BJ (cell line): ENCODE measurements around the gene MAP2K7. TPM values are rescaled to one million over a fixed set of nuclear protein-coding genes. Genes with fewer than 3 reads are reported as not detected.
"Not testable (repeated sequence)": the region's sequence is repeated elsewhere in the genome, so short reads cannot be mapped to it uniquely, and the experiment has no call there.

ENCODE experiments used
- CTCF ChIA-PET: fragments of 350-600 bp; formaldehyde crosslinking; extraction: SDS; loops from one replicate; lab custom pipeline; 2021; ENCODE audit warnings: antibody characterized with exemption, inconsistent platforms; lab: Yijun Ruan, JAX
- POLR2A ChIA-PET: fragments of 300-600 bp; sonication (Branson Sonifier 250); formaldehyde crosslinking; extraction: SDS; loops from one replicate; lab custom pipeline; 2021; ENCODE audit warnings: antibody characterized with exemption; lab: Charles Lee
- DNase-seq: peaks from one replicate; pipeline ENCODE4 v3.0.0-alpha.2; 2011; ENCODE audit warnings: low read depth
- H3K27me3 ChIP-seq: 2 replicates; pipeline ENCODE4 v1.6.0; 2011; ENCODE audit warnings: low read length; ENCODE audit not compliant: control insufficient read depth, insufficient read depth
- H3K36me3 ChIP-seq: 2 replicates; pipeline ENCODE4 v1.5.1; 2011; ENCODE audit warnings: low read length; ENCODE audit not compliant: control insufficient read depth, insufficient read depth
- H3K4me3 ChIP-seq: 2 replicates; pipeline ENCODE4 v1.5.1; 2011; ENCODE audit warnings: low read depth, mild to moderate bottlenecking, control low read depth, low read length
- polyA plus RNA-seq: library from polyadenylated mRNA; depleted of rRNA; stranded (reverse); fragments of >200 nt; gene quantifications from 2 replicates; pipeline ENCODE4 v1.2.3, GENCODE V29; 2011
- TF ChIP-seq, protein P1 (sequence below): IDR thresholded peaks from 2 replicates; pipeline ENCODE4 v1.5.1; 2011; ENCODE audit warnings: low read depth, mild to moderate bottlenecking, control low read depth, inconsistent platforms, low read length, moderate library complexity; ENCODE audit not compliant: insufficient read depth

The MAP2K7 gene
- polyA plus RNA-seq, 1 experiment, result 8.0 TPM

DNA sequence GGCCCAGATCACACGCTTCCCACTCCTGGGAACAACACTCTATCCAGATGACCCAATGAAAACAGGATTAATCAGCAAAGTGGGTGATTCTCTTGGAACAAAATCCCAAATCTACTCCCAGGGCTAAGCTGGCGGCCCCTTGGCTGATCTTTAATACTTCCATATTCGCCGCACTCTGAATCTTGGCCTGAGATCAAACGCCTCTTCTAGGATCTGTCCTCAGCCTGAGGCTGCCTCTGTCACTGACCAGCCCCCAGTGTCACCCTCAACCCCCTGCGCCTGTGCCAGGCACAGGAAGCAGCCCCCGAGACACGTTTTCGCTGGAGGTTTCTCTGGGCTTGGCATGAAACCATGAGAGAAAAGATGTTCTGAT lies 24.6 kb downstream of the MAP2K7 start:
- TF ChIP-seq, protein P1, sequence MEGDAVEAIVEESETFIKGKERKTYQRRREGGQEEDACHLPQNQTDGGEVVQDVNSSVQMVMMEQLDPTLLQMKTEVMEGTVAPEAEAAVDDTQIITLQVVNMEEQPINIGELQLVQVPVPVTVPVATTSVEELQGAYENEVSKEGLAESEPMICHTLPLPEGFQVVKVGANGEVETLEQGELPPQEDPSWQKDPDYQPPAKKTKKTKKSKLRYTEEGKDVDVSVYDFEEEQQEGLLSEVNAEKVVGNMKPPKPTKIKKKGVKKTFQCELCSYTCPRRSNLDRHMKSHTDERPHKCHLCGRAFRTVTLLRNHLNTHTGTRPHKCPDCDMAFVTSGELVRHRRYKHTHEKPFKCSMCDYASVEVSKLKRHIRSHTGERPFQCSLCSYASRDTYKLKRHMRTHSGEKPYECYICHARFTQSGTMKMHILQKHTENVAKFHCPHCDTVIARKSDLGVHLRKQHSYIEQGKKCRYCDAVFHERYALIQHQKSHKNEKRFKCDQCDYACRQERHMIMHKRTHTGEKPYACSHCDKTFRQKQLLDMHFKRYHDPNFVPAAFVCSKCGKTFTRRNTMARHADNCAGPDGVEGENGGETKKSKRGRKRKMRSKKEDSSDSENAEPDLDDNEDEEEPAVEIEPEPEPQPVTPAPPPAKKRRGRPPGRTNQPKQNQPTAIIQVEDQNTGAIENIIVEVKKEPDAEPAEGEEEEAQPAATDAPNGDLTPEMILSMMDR, result no peak
- no peak for DNase-seq
- H3K36me3 ChIP-seq, result peaks cover 25% of the 10 kb centered on the region
- 0 out of 2 replicates have a peak overlapping the region, but pooled peaks have one; percentile 0 for H3K4me3 ChIP-seq
- ChIA-PET POLR2A (interaction anchor here (0.5 to 1.4 kb wide), 2 partner anchors 8 to 31 kb away, joined by 5 to 14 read pairs; partner anchors contain the start of gene SNAPC2), CTCF (interaction anchor here (0.8 to 4.5 kb wide), 9 partner anchors 8 to 76 kb away, joined by 3 to 34 read pairs (median 5); partner anchors contain the start of genes SNAPC2 and TIMM44)
- H3K27me3 ChIP-seq, result no peaks in the 10 kb centered on the region

DNA sequence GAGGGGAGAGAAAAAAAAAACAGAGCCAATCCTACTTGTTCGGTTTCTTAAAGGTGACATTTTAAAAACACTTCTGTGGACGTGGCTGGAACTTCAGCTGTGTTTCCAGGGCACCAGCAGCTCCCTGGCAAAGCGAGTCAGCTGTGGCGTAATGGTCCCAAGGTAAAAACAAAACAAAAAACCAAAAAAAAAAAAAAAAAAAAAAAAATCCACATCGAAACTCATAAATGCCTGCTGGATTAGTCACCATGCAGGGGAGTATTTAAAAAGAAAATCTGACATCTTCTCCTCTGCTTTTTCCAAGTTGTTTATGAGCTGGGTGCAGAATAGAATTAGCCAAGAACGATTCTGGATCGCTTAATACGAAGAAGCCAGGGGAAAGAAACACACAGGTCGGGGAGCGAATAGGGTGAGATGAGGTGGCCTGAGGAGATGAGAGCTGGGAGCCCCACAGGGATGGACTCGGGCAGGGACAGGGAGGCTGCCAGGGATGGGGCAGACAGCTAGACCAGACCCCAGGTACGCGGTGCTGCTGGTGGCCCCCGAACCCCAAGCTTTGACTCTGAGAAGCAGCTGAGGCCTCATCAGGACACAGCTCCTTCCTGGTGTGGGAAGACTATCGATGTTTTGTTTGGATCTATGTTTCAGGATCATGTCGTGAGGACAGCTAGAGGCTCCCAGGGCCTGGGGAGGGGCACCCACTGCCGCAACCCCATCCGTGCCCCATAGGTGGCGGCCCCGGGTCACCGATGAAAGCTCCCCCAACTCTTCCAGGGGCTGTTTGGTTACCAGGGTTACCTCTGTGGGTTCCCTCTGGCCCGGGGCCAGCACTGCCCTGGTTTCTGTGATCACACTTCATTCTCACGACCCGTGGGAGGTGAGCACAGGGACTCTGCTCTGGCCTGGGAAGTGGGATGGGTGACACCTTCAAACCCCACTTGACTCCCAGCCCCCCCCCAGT lies 25.3 kb downstream of the MAP2K7 start:
- CTCF ChIA-PET, result interaction anchor here (0.6 to 4.5 kb wide), 13 partner anchors 9 to 285 kb away, joined by 3 to 34 read pairs (median 5); partner anchors contain the start of genes MAP2K7, SNAPC2 and TIMM44
- no peaks in the 10 kb centered on the region for H3K27me3 ChIP-seq
- DNase-seq, result peak; percentile 80
- peak overlapping the region; percentile 7; the same call in 1 of the 2 replicates for H3K4me3 ChIP-seq
- TF ChIP-seq, protein P1, result peak; percentile 73
- peaks cover 32% of the 10 kb centered on the region for H3K36me3 ChIP-seq
- POLR2A ChIA-PET, result interaction anchor here (0.5 to 1.4 kb wide), 5 partner anchors 9 to 310 kb away, joined by 4 to 14 read pairs (median 5); partner anchors contain the start of gene SNAPC2

DNA sequence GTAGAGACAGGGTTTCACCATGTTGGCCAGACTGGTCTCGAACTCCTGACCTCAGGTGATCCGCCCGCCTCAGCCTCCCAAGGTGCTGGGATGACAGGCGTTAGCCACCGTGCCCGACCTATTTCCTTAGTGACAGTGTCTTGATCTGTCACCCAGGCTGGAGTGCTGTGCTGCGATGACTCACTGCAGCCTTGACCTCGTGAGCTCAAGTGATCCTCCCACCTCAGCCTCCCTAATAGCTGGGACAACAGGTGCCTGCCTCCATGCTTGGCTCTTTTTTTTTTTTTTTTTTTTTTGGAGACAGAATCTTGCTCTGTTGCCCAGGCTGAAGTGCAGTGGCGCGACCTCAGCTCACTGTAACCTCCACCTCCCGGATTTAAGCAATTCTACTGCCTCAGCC lies 26.4 kb downstream of the MAP2K7 start:
- CTCF ChIA-PET, result interaction anchor here (0.6 to 4.5 kb wide), 4 partner anchors 10 to 153 kb away, joined by 3 to 34 read pairs (median 7); partner anchors contain the start of genes MAP2K7, SNAPC2 and TIMM44
- POLR2A ChIA-PET, DNase-seq, H3K27me3 ChIP-seq, H3K4me3 ChIP-seq: not testable (repeated sequence)
- H3K36me3 ChIP-seq, result peaks cover 40% of the 10 kb centered on the region

DNA sequence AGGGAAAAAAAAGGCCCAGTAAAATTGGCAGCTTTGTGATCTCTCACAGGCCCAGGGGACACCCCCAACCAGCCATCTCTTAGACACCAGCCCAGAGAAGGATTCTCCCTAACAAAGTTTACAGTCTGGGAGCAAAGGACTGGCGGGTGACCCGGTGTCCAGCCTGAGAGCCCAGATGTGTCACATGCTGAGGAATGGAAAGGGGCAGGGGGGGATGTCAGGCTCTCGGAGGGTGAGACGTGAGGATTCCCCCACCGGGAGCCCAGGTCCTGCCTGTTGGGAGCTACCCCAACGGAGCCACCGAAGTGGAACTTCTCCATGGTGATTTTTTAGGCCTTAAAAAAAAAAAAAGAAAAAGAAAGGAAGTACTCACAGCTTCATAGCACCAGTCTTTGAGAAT lies 27.1 kb downstream of the MAP2K7 start:
- POLR2A ChIA-PET, result no interaction called here
- TF ChIP-seq, protein P1, result no peak
- Histone ChIP-seq H3K4me3 (no peak overlapping the region), H3K36me3 (peaks cover 44% of the 10 kb centered on the region), H3K27me3 (no peaks in the 10 kb centered on the region)
- CTCF ChIA-PET, result interaction anchor here (0.6 to 4.5 kb wide), 3 partner anchors 10 to 154 kb away, joined by 3 to 34 read pairs (median 11); partner anchors contain the start of genes SNAPC2 and TIMM44
- no peak for DNase-seq

DNA sequence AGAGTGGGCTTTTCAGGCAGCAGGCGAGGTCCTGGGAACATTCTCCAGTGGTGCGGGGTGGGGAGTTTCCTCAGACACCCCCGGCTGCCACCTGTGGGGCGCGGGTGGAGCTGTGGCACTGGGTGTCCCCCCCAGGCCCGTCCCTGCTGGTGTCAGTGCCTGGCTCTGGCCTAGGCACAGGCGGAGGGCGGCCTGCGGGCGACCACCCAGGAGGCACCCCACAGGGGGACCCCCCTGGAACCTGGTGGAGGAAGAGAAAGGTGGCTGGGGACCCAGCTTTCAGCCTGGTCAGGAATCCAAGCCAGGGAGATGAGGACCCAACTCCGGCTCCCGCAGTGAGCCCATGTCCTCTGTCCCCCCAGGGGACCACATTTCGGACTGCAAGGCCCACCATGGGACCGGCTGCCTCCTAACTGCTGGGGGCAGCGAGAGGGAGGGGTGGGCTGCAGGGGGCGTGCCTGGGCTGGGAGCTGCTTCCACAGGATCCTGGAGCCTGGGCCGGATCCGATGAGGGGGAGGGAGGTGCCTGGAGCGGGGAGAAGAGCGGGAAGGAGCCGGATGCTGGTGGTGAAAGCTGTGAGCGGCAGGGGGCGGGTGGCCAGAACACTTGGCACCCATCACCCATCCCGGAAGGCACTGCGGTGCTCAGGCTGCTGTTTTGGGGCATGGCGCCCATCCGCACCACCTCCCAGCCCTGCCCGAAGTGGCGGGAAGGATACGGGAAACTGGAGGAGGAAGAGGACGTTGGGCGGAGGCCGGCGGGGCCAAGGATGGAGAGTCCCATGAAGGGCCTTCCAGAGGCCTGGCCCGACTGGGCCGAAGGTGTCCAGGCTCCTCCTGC lies 27.8 kb downstream of the MAP2K7 start:
- TF ChIP-seq, protein P1, result no peak
- ChIA-PET POLR2A (no interaction called here), CTCF (interaction anchor here (4.5 kb wide), 1 partner anchor 12 kb away, joined by 34 read pairs; the partner anchor contains the start of gene TIMM44)
- H3K4me3 ChIP-seq, result no peak overlapping the region
- no peak for DNase-seq
- H3K36me3 ChIP-seq, result peaks cover 46% of the 10 kb centered on the region
- H3K27me3 ChIP-seq, result no peaks in the 10 kb centered on the region
